ENCODE measurements around the gene DTX1.

Gene DTX1

DNA sequence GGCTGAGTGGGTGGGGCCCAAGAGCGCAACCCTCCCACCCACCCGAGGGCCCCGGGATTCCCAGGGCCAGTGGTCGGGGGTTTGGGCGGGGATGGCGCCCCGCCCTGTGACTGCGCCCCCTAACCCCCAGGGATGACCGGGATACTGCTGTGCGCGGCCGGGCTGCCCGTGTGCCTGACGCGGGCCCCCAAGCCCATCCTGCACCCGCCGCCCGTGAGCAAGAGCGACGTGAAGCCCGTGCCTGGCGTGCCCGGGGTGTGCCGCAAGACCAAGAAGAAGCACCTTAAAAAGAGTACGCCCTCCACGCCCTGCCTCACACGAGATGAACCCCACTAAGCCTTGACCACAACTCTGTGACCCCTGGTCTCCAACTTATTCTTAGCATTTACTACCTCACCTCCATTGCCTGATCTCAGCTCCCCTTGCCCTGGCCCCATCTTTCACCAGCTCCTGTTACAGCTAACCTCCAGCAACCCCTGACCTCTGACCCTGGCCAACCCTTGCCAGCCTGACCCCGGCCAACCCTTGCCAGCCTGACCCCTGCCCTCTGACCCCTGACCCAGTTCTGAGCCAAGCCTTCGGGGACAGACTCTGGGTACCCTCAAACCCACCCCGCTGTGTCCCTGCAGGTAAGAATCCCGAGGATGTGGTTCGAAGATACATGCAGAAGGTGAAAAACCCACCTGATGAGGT is 37.0 kb downstream of the DTX1 start:
- no peak for FAIRE-seq
- DNase-seq (ENCODE audit: low spot score) = no peak

DNA sequence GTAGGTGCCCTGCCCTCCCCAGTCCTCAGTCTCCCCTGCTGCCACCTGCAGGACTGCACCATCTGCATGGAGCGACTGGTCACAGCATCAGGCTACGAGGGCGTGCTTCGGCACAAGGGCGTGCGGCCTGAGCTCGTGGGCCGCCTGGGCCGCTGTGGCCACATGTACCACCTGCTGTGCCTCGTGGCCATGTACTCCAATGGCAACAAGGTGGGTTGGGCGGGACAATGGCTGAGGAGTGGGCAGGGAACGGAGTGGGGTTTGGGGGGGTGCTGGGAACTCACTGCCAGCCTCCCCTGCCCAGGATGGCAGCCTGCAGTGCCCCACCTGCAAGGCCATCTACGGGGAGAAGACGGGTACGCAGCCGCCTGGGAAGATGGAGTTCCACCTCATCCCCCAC is 38.2 kb downstream of the DTX1 start:
- FAIRE-seq (no peak), DNase-seq (ENCODE audit: low spot score) (no peak)

- no peak for FAIRE-seq
- no peak for DNase-seq (ENCODE audit: low spot score)
Observed at GRCh38 chr12:113095405-113095804, 38.9 kb downstream of the DTX1 start.

- DNase-seq (ENCODE audit: low spot score) (no peak), FAIRE-seq (no peak)
Observed at GRCh38 chr12:113096675-113097461, 40.3 kb downstream of the DTX1 start.

DNA sequence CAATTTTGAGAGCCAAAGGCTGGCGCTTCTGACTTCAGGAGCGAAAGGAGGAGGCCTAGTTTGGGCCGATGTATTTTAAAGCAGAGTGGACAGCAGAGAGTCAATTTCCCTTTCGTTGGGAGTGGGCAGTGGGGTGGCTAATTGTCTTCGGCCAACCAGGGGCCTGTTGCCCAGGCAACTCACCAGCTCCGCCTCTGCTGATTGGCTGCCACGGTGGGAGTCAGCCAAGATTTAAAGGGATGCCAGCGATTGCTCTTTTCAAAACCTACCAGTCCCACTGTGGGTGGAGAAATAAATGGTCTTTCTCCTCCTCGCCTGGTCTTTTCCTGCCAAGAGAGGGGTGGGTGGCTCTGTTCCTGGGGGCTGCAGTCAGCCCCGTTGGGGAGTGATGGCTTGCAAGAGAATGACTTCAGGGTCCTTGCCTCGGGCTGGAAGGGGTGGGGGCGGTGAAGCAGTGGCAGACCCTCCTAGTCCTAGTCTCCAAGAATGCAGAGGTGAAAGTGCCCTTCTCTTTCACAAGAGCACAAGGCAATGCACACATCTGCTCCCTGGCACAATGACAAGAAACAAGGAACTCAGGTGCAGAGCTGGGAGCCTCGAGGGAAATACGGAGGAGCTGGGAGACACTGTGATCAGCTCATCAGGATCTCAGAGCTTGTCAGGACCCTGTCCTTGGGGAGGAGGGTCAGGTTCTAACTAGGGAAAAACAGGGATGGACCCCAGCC is 41.3 kb downstream of the DTX1 start:
- peak; percentile 27 for FAIRE-seq
- DNase-seq (ENCODE audit: low spot score) = no peak

DNA sequence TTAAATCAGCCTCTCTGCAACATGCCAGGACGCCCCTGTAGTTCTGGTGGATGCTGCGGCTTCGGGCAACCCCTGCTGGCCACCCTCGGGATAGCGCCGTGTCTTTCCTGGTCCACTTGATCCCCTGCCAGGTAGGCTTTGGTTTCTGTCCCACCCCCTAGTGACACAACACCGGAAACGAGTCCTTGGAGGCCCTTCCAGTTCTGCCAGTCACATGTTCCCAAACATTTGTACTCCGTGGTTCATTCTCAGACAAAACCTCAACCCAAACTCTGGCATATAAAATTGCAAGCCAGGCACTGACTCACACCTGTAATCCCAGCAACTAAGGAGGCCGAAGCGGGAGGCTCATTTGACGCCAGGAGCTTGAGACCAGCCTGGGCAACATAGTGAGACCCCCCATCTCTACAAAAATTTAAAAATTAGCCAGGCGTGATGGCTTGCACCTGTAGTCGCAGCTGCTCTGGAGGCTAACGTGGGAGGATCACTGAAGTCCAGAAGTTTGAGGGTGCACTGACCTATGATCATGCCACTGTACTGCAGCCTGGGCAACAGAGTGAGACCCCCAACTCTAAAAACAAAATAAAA is 42.0 kb downstream of the DTX1 start:
- FAIRE-seq = peak; percentile 88

DNA sequence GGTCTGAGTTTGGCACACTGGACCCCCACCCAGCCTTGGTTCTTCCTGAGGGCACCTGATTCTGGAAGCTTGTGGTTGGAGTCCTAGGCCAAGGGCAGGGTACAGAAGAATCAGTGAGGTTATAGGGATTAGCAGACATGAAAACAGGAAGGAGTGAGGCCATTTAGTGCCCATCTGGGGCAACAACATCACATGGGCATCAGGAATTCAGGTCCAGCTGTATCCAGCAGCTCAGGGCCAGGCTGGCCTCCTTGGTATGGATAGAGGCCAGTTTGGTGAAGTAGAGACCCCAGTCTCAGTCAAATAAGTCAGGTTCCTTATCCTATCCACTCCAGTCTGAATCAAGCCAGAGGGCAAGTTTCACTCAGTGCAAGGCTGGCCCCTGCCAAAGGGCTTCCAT is 42.8 kb downstream of the DTX1 start:
- no peak for DNase-seq (ENCODE audit: low spot score)
- FAIRE-seq = no peak

More for the DNA sequence above, 42.0 kb downstream of the DTX1 start:
- peak; percentile 95 for DNase-seq (ENCODE audit: low spot score)

DNA sequence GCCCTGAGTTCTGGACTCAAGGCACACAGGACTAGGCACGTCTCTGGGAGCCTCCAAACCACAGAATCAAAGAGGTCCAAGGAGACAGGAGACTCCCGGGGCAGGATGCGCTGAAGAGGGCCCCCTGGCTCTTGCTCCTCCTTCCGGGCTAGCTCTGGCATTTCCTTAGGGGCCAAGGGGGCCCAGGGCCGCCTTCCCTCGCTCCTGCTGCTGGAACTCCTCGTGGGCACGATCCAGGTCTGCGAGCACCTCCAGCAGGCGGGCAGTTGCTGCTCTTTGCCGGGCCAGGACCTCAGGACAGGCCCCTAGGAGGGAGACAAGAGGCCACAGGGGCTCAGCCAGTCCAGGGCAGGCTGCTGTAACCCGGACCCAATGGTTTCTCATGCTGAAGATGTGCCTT is 43.2 kb downstream of the DTX1 start:
- no peak for DNase-seq (ENCODE audit: low spot score)
- no peak for FAIRE-seq

- DNase-seq (ENCODE audit: low spot score) = no peak
- no peak for FAIRE-seq
Observed at GRCh38 chr12:113101751-113102150, 45.2 kb downstream of the DTX1 start.

DNA sequence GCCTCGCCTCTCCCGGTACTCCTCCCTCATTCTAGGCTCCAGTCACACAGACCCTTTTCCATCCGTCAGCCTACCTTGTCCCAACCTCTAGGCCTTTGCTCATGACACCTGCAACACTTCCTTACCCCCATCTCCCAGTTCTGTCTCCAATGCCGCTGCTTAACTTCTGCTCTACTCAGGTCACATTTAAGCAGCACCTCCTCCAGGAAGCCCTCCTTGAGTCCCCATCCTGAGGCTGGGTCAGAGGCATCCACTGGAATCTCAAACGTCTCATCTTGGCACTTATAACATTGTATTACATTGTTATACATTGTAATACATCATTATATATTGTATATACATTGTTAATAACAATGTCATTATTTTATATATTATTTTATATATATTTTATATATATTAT is 46.3 kb downstream of the DTX1 start:
- no peak for FAIRE-seq

GRCh38 chr12:113103756-113104450 is 47.4 kb downstream of the DTX1 start:
- no peak for FAIRE-seq
- no peak for DNase-seq (ENCODE audit: low spot score)

More for the DNA sequence above, 46.3 kb downstream of the DTX1 start:
- no peak for DNase-seq (ENCODE audit: low spot score)

GRCh38 chr12:113104953-113105510 is 48.5 kb downstream of the DTX1 start:
- DNase-seq (ENCODE audit: low spot score) (no peak), FAIRE-seq (no peak)

DNA sequence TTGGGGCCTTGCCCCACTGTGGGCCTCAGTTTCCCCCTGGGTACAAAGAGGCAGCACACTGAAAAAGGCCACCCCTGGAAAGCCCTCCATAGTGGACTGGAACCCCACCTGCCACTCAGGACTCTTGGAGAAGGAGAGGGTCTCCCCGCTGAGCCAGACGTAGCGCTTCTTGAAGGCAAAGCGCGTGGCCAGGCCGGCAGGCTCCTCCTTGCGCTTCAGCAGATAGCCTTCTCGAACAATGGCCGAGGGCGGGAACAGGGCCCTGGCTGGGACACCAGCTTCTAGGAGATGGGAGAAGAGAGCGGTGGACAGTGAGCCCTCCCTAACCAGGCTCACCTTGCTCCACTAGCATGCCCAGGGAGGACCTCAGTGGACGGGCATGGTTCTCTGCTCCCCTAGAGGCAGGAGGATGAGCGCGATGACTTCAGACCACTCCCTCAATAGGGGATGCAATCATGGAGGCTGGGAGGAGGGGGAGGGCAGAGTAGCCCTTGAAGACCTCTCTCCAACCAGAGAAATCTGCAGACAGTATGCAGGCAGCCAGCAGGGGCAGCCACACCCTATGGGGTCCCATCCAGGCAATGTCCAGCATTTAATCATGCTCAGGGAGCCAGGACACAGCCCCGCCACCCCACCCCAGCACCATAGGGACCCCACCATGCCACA is 49.2 kb downstream of the DTX1 start:
- no peak for DNase-seq (ENCODE audit: low spot score)
- FAIRE-seq = no peak

DNA sequence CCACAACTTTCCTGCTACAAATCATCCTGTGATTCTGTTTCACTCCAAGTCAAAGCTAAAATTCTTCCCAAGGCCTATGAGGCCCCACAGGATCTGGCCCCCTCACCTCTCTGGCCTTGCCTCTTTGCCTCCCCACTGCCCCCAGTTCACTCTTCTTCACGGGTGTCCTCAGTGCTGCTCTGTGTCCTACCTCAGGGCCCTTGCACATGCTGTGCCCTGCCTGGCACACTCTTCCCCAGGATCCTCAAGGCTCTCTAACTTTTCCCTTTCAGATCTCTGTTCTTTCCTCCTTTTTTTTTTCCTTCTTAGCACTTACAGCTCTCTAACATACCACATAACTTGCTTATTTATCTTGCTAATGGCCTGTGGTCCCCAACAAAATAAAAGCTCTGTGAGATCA is 49.8 kb downstream of the DTX1 start:
- DNase-seq (ENCODE audit: low spot score) = no peak
- no peak for FAIRE-seq

DNA sequence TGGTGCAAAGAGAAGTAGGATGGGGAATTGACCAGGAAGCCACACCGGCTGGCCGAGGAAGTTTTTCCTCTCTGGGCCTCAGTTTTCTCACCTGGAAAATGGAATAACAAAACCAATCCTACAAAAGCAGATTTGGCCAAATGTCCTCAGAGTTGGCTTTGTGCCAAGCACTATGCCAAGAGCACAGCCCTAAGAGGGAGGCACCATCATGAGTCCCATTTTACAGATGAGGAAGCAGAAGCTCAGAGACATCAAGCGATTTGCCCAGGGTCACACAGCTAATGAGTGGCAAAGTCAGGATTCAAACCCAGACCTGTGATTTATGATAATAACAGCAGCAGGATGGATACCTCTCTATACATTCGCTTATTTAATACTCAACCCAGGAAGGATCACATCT is 51.8 kb downstream of the DTX1 start:
- FAIRE-seq (no peak), DNase-seq (ENCODE audit: low spot score) (no peak)

- DNase-seq (ENCODE audit: low spot score) (no peak), FAIRE-seq (no peak)
Observed at GRCh38 chr12:113109360-113109759, 52.8 kb downstream of the DTX1 start.

- no peak for DNase-seq (ENCODE audit: low spot score)
Observed at GRCh38 chr12:113109872-113110599, 53.5 kb downstream of the DTX1 start.

DNA sequence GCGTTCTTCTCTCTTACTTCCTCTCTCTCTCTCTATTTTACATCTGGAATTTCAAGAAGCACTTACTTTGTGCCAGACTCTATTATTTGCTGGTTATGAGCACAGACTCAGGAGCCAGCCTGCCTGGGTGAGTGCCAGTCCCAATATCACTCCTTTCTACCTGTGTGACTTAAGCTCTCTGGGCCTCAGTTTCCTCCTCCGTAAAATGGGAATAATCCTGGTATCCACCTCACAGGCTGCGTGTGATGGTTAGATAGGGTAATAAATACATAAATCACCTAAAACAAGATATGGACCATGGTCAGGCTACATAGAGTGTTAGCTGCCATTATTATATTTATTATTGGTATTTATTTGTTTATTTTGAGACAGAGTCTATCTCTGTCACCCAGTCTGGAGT is 54.7 kb downstream of the DTX1 start:
- DNase-seq (ENCODE audit: low spot score) (no peak), FAIRE-seq (no peak)

More at GRCh38 chr12:113109872-113110599, 53.5 kb downstream of the DTX1 start:
- no peak for FAIRE-seq

DNA sequence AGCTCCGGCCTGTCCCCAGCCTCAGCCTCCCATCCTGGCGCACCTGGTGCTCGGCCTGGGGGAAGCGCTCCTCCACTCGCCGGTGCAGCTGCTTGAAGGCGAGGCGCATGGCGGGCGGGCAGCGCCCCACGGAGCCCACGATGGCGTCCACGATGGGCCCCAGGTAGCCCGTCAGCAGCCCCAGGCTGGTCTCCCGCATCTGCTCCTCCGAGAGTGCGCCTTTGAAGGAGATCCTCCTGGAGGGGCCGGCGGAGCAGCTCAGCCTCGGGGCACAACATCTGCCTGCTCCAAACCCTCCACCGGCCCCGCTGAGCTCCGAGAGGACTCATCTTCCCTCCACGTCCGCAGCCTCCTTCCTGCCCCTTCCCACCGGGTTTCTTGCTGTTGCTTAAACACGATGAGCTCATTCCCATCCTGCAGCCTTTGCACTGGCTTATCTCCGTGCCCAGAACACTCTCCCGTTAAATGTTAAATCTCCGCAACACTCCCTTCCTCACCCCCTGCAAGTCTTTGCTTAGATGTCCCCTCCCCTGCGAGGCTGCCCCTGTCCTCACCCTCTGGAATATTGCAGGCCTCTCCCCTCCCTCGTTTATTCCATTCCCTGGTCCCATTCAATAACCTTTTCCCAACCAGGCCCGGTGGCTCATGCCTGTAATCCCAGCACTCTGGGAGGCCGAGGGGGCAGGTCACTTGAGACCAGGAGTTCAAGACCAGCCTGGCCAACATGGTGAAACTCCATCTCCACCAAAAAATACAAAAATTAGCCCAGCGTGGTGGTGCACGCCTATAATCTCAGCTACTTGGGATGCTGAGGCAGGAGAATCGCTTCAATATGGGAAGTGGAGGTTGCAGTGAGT is 55.7 kb downstream of the DTX1 start:
- DNase-seq (ENCODE audit: low spot score) = no peak

More for the DNA sequence above, 55.7 kb downstream of the DTX1 start:
- no peak for FAIRE-seq

Measured in urothelium cell line (cell line).